HS-5 (cell line): ENCODE measurements around the gene GMCL2.
"Not testable (repeated sequence)": the region's sequence is repeated elsewhere in the genome, so short reads cannot be mapped to it uniquely, and the experiment has no call there.

Experiments
- DNase-seq: peaks from one replicate; pipeline ENCODE4 v3.0.0-alpha.2; 2012; ENCODE audit warnings: low read depth

GMCL2 gene

GRCh38 chr5:178206166-178207101 is 19.3 kb upstream of the GMCL2 start:
- no peak for DNase-seq

- DNase-seq: no peak
Observed at GRCh38 chr5:178205749-178206047, 18.5 kb upstream of the GMCL2 start.

- no peak for DNase-seq
Observed at GRCh38 chr5:178204935-178205748, 18.0 kb upstream of the GMCL2 start.

DNA sequence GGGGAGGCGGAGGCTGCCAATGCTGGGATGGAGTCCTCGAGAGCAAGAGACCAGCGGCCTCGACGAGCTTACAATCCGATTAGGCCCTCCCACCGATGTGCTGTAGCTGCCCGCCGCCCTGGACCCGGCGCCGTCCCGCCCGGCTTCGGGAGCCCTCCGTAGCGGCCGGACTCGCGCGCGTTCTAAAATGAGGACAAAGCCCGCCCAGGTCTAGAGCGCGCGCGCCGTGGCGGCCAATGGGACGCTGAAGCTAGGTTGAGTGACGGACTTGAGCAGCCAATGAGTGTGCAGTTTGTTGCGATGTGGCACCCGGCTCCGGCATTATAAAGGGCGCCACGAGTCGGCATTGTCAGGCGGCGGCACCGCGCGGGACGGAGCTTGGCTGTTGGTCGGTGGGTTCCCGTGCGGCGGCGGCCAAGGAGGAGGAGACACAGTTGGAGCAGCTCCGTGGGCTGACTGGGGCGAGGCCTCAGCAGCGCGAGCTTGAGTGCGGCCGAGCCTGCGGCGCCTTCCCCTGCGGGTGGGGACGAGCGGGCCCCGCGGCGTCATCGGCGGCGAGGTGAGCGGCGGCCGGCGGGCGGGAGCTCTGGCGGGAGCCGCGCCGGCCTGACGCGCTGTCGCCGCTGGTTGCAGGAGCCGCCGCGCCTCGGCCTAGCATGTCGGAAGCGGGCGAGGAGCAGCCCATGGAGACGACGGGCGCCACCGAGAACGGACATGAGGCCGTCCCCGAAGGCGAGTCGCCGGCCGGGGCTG is 17.2 kb upstream of the GMCL2 start, which contains the start of gene HNRNPAB:
Gene HNRNPAB, plus strand, starts transcription at position 352 of the 753 bp plus-strand sequence. Its CDS starts 305 bp downstream, at position 657.
- DNase-seq: peak; percentile 88

DNA sequence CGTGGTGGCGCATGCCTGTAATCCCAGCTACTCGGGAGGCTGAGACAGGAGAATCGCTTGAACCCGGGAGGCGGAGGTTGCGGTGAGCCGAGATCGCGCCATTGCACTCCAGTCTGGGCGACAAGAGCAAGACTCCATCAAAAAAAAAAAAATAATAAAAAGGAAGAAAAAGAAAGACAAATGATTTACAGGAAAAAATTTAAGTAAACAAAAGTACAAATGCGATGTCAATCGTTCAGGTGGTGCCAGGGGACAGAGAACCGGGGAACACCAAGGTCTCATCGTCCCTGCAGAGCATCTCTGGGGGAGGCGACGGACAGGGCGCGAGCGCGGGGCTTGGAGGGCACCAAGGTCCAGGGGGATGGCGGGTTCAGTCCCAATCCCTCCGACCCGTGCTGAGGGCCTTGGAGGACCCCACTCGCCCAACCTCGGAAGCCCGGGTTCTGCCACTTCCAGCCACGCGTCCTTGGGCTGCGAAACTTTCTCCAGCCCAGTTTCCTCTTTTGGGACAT is 16.6 kb upstream of the GMCL2 start:
- no peak for DNase-seq

GRCh38 chr5:178202541-178202940 is 15.4 kb upstream of the GMCL2 start:
- no peak for DNase-seq

DNA sequence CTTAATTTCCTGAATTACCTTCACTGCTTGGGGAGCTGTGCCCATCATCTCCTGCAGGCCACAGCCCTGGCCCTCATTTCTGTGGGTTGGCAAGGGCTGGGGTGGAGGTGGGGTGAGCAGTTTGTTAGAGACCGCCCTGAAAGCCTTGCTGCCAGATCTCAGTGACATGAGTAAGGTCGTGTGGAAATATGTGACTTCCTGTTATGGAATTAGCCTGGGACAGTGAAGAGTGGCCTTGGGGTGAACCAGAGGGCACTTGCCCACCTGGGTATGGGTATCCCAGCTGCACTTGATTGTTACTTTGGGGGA is 14.7 kb upstream of the GMCL2 start:
- no peak for DNase-seq

GRCh38 chr5:178201221-178201926 is 14.2 kb upstream of the GMCL2 start:
- peak; percentile 34 for DNase-seq

DNA sequence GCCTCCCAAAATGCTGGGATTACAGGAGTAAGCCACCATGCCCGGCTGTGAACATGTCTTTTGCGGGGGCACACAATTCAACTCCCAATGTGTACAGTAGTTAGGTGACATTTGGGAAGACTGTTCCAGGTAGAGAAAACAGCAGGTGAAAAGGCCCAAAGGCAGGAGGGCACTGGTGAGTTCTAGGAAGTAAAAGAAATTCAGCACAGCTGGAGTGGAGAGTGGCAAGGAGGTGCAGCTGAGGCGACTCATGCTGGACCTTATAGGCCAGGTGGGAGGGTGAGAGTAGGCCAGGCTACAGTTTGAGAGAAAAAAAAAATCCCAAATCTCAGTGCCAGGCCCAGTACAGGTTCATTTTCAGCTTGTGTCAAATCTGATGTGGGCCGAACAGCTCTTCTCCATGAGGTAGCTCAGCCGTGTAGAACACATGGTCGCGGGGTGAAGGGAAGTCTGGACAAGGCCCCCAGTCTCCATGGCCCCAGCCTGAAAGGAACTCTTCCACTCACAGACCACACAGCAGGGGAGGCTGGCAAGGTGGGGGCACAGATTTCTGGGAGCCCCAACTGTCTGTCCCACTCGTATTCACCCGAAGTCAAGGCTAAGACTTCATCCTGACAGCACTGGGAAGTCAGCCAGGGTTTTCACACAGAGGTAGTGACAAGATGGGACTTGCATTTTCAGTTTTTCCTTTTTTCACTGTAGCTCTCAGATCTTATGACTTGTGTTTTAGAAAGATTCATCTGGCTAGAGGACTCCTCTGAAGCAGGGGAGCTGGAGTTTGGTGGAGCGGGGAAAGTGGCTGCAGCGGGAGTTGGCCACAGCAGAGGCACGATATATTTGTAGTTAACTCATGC is 12.6 kb upstream of the GMCL2 start:
- no peak for DNase-seq

DNA sequence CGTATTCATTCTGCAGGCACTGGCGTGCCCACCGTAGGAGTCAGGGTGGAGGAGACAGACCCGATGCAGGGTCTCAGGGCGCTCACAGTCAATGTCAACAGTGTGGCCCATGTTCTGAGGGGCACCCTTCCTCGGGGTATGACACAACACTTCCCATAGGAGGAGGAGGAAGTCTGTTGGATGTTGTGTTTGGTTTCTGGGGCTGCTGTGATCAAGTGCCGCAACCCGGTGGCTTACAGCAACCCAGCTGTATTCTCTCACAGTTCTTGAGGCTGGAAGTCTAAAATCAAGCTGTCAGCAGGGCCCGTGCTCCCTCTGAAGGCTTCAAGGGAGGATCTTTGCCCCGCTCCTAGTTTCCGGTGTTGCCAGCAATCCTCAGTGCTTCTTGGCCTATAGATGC is 11.5 kb upstream of the GMCL2 start:
- DNase-seq: no peak

DNA sequence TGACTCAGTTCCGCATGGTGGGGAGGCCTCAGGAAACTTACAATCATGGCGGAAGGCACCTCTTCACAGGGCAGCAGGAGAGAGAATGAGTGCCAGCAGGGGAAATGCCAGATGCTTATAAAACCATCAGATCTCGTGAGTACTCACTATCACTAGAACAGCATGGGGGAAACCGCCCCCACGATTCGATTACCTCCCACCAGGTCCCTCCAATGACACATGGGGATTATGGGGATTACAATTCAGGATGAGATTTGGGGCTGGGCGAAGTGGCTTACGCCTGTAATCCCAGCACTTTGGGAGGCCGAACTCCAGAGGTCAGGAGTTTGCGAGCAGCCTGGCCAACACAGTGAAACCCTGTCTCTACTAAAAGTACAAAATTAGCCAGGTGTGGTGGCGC is 11.0 kb upstream of the GMCL2 start:
- DNase-seq: not testable (repeated sequence)

- no peak for DNase-seq
Observed at GRCh38 chr5:178196986-178197385, 9.8 kb upstream of the GMCL2 start.

DNA sequence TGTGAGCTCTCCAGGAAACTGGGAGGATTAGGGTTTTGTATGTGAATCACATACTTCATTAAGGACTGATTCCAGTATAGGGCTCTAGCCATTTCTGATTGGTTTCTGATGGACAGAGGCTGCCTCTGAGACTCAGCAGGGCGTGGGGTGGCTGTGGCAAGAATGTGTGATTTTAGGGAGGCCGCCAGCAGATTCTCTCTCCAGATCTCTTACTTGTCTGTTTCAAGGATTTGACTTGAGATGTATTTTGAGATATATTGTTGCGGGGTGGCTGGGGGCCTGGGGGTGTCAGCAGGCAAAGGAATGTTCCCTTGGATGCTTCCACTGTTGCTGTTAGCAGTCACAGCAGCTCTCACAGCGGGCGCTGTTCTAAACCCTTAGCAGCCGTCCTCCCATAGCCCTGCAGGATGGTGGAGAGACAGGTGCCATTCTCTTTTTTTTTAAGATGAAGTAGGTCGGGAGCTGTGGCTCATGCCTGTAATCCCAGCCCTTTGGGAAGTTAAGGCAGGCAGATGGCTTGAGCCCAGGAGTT is 9.2 kb upstream of the GMCL2 start:
- DNase-seq: no peak

- no peak for DNase-seq
Observed at GRCh38 chr5:178194026-178194425, 6.9 kb upstream of the GMCL2 start.

- DNase-seq: no peak
Observed at GRCh38 chr5:178193251-178193809, 6.2 kb upstream of the GMCL2 start.

- no peak for DNase-seq
Observed at GRCh38 chr5:178192787-178193186, 5.6 kb upstream of the GMCL2 start.

DNA sequence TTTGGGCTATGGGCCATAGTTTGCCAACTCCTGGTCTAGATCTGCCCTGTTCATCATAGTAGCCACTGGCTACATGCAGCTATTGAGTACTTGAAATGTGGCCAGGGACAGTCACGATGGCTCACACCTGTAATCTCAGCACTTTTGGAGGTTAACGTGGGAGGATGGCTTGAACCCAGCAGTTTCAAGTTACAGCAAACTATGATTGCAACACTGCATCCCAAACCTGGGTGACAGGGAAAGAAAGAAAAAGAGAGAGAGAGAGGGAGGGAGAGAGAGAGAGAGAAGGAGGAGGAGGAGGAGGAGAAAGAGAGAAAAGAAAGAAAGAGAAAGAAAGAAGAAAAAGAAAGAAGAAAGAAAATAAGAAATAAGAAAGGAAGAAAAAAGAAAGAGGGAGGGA is 5.1 kb upstream of the GMCL2 start:
- no peak for DNase-seq

DNA sequence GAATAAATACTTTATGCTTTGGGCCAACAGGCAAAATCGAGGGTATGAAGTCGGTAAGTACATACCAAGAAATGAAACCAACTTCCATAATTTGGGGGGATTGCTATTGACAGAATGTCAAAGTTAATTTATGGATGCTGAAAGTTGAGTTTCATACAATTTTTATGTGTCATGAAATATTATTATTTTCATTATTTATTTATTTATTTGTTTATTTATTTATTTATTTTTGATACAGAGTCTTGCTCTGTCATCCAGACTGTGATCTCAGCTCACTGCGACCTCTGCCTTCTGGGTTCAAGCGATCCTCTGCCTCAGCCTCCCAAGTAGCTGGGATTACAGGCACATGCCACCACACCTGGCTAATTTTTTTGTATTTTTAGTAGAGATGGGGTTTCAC is 4.5 kb upstream of the GMCL2 start:
- no peak for DNase-seq

DNA sequence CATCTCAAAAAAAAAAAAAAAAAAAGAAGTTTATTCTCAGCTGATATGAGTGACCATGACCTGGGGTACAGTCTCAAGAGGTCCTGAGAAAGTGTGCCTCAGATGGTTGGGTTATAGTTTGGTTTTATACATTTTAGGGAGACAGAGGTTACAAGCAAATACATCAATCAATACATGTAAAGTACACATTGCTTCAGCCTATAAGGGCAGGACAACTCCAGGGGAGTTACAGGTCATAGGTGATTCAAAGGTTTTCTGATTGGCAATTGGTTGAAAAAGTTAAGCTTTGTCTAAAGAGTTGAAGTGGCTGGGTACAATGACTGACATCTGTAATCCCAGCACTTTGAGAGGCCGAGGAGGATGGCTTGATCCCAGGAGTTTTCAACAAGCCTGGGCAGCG is 2.3 kb upstream of the GMCL2 start:
- DNase-seq: no peak

- DNase-seq: no peak
Observed at GRCh38 chr5:178186427-178186826, 744 bp downstream of the GMCL2 start.
